DND-41 (cell line): ENCODE measurements around the gene VLDLR.

Experiments used
- EZH2 ChIP-seq: IDR thresholded peaks from 3 replicates; pipeline ENCODE4 v1.6.1; 2012; ENCODE audit warnings: borderline replicate concordance, low read depth, mild to moderate bottlenecking, moderate library complexity, low read length, inconsistent platforms; ENCODE audit not compliant: severe bottlenecking
- TF ChIP-seq, protein P1 (sequence below): IDR thresholded peaks from 2 replicates; pipeline ENCODE4 v1.5.1; 2012; ENCODE audit warnings: borderline replicate concordance, low read length, moderate library complexity, mild to moderate bottlenecking; ENCODE audit not compliant: poor library complexity, severe bottlenecking; ENCODE audit errors: extremely low read depth

DNA sequence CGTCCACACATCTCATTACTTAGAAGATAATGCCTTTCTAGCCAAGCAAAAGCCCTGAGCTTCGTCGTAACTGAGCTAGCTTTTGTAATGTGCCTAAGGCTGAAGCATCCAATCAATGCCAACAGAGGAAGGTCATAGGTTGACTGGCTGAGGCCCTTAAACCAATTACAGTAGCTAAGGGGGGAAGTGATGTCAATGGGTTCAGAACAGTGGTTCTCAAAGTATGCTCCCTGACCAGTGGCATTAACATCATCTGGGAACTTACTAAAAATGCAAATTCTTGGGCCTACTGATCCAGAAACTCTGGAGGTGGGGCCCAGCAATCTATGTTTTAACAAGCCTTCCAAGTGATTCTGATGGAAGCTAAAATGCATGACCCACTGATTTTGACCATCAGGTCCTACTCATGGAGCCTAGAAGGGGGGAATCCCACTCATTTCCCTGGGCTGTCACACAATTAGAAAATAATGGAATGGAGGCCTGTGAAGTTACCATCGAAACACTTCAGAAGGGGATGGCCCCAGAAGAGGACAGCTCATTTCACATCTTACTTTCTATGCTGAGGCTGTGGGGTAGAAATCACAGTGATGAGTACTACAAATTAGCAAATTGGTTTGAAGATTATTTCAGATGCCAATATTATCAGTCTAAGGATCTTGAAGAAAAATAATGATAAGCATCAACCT, 4.8 kb upstream of the VLDLR start:
- TF ChIP-seq, protein P1, sequence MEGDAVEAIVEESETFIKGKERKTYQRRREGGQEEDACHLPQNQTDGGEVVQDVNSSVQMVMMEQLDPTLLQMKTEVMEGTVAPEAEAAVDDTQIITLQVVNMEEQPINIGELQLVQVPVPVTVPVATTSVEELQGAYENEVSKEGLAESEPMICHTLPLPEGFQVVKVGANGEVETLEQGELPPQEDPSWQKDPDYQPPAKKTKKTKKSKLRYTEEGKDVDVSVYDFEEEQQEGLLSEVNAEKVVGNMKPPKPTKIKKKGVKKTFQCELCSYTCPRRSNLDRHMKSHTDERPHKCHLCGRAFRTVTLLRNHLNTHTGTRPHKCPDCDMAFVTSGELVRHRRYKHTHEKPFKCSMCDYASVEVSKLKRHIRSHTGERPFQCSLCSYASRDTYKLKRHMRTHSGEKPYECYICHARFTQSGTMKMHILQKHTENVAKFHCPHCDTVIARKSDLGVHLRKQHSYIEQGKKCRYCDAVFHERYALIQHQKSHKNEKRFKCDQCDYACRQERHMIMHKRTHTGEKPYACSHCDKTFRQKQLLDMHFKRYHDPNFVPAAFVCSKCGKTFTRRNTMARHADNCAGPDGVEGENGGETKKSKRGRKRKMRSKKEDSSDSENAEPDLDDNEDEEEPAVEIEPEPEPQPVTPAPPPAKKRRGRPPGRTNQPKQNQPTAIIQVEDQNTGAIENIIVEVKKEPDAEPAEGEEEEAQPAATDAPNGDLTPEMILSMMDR, result no peak
- no peak for TF ChIP-seq EZH2
